GM10266 (cell line): ENCODE data around the gene ABCA4.

Experiments
- DNase-seq: peaks from one replicate; pipeline ENCODE4 v3.0.0; 2012; ENCODE audit errors: extremely low spot score
- TF ChIP-seq, protein P1 (sequence below): IDR thresholded peaks from 2 replicates; pipeline ENCODE4 v1.5.1; 2012; ENCODE audit warnings: mild to moderate bottlenecking, low read depth; ENCODE audit not compliant: control insufficient read depth, insufficient read depth; ENCODE audit errors: missing control alignments

ABCA4 gene

GRCh38 chr1:93979718-93980319 is 141.1 kb downstream of the ABCA4 start:
- TF ChIP-seq, protein P1, sequence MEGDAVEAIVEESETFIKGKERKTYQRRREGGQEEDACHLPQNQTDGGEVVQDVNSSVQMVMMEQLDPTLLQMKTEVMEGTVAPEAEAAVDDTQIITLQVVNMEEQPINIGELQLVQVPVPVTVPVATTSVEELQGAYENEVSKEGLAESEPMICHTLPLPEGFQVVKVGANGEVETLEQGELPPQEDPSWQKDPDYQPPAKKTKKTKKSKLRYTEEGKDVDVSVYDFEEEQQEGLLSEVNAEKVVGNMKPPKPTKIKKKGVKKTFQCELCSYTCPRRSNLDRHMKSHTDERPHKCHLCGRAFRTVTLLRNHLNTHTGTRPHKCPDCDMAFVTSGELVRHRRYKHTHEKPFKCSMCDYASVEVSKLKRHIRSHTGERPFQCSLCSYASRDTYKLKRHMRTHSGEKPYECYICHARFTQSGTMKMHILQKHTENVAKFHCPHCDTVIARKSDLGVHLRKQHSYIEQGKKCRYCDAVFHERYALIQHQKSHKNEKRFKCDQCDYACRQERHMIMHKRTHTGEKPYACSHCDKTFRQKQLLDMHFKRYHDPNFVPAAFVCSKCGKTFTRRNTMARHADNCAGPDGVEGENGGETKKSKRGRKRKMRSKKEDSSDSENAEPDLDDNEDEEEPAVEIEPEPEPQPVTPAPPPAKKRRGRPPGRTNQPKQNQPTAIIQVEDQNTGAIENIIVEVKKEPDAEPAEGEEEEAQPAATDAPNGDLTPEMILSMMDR = no peak
- DNase-seq = no peak

DNA sequence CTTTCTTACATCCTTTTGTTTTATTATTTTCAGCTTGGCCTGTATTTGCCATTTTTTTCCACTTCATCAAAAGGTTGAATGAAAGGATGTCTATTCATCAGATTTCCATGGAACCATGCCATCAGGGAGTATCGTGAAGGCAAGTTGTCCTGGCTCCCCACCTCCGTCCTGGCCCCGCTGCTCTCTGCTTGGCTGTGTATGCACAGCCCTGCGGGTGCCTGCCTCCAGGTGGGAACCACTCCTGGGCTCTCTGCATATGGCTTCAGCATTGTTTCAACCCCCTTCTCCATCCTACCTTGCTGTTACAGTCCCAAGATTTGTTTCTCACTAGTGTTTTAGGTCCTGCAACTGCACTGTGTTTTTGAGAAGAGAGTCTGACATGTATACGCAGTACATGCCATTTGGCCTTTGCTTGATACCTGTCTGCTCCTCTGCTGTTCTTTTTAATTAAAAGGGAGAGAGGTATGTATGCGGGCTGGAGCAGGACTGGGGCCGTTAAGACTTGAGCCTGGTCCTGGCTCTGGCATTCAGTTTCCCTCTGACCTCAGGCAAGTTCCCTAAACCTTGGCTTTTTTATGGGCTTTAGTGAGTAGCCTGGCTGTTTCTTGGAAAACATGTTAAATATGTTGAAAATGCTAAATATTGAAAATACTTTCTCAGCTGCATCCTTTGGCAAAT is 141.8 kb downstream of the ABCA4 start:
- TF ChIP-seq, protein P1 = no peak
- DNase-seq = no peak

GRCh38 chr1:93977598-93977945 is 143.4 kb downstream of the ABCA4 start:
- DNase-seq = no peak
- TF ChIP-seq, protein P1 = no peak

GRCh38 chr1:93976711-93977597 is 144.0 kb downstream of the ABCA4 start:
- no peak for DNase-seq
- TF ChIP-seq, protein P1 = no peak

GRCh38 chr1:93976291-93976690 is 144.7 kb downstream of the ABCA4 start:
- TF ChIP-seq, protein P1 = no peak
- DNase-seq = no peak

- DNase-seq = no peak
- TF ChIP-seq, protein P1 = no peak
Observed at GRCh38 chr1:93972341-93972740, 148.6 kb downstream of the ABCA4 start.
